22Rv1 (cell line): Measurements from ENCODE around the gene TESK2.

Source experiments
- ZFX ChIP-seq: fragments of 450-650 bp; IDR thresholded peaks from 2 replicates; pipeline ENCODE4 v1.6.1; 2017; ENCODE audit warnings: antibody characterized with exemption, borderline replicate concordance
- TF ChIP-seq, protein P1 (sequence below): fragments of 450-650 bp; IDR thresholded peaks from 2 replicates; pipeline ENCODE4 v1.5.1; 2017; ENCODE audit warnings: mild to moderate bottlenecking

DNA sequence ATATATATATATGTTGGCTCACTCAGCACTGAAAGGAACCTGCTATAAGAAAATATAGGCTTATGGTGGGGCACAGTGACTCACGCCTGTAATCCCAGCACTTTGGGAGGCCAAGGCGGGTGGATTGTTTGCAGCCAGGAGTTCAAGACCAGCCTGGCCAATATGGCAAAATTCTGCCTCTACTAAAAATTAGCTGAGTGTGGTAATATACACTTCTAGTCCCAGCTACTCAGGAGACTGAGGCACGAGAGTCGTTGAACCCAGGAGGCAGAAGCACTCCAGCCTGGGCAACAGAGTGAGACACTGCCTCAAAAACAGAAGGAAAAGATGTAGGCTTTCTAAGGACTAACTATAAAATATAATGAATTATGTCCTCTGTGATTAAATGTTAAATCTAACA, 136.1 kb downstream of the TESK2 start:
- TF ChIP-seq, protein P1, sequence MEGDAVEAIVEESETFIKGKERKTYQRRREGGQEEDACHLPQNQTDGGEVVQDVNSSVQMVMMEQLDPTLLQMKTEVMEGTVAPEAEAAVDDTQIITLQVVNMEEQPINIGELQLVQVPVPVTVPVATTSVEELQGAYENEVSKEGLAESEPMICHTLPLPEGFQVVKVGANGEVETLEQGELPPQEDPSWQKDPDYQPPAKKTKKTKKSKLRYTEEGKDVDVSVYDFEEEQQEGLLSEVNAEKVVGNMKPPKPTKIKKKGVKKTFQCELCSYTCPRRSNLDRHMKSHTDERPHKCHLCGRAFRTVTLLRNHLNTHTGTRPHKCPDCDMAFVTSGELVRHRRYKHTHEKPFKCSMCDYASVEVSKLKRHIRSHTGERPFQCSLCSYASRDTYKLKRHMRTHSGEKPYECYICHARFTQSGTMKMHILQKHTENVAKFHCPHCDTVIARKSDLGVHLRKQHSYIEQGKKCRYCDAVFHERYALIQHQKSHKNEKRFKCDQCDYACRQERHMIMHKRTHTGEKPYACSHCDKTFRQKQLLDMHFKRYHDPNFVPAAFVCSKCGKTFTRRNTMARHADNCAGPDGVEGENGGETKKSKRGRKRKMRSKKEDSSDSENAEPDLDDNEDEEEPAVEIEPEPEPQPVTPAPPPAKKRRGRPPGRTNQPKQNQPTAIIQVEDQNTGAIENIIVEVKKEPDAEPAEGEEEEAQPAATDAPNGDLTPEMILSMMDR, result no peak
- TF ChIP-seq ZFX, result no peak
